HG03520 (cell line): Measurements from ENCODE around the gene ERH.

Experiments
- ATAC-seq: cut with Tn5 transposase; IDR thresholded peaks from one replicate; pipeline ENCODE4 v1.9.1; 2021; ENCODE audit warnings: mild to moderate bottlenecking, moderate library complexity; ENCODE audit not compliant: unreplicated experiment

ERH gene

GRCh38 chr14:69357544-69358200, 40.4 kb downstream of the ERH start:
- no peak for ATAC-seq

DNA sequence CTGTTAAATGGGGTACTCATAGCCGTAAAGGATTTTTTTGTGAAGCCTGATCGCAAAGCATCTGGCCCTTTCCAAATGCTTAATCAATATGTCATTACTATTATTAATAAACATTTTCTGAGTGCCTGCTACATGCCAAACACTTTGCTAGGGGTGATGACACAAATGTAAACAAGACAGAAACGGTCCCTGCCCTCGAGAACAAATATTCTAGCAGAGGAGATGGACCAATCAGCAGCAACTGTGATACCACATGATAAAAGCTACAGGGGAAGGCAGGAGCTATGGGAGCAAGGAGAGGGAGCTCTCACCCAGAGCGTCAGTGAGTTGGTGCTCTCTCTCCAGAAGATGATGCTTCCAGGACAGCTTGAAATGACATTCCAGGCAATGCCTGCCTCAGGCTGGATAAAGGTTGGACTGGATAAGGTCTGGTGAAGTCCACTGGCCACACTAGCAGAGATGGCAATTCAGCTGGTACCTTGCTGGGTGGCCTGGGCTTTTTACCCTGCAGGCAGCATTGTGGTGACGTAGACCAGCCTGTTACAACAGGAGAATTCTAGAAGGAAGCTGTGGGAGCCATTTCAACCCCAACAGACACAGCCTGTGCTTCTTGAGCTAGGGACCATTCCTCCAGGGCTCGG, 41.1 kb downstream of the ERH start:
- no peak for ATAC-seq

- no peak for ATAC-seq
Measured at GRCh38 chr14:69355607-69356281, 42.4 kb downstream of the ERH start.

- ATAC-seq, result no peak
Measured at GRCh38 chr14:69355154-69355597, 42.9 kb downstream of the ERH start.

- ATAC-seq, result peak; percentile 86
Measured at GRCh38 chr14:69354383-69355153, 43.5 kb downstream of the ERH start.

GRCh38 chr14:69353168-69353567, 44.9 kb downstream of the ERH start:
- ATAC-seq, result no peak

DNA sequence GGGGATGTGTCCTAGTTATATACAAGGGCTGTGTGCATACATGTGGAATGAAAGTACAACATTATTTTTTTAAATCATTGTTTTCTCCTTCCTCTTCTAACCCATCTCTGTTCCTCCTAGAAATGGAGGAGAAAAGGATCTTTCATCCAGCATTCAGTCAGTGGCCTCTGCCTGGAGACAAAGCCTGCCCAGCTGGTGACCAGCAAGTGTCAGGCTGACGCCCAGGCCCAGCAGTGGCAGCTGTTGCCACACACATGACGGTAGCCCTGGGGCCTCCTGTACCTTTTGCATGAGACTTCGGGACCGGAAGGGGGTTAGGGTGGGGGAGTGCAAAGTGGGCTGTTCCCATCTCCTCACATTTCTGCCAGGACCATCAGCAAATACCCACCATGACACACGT, 46.2 kb downstream of the ERH start:
- no peak for ATAC-seq

DNA sequence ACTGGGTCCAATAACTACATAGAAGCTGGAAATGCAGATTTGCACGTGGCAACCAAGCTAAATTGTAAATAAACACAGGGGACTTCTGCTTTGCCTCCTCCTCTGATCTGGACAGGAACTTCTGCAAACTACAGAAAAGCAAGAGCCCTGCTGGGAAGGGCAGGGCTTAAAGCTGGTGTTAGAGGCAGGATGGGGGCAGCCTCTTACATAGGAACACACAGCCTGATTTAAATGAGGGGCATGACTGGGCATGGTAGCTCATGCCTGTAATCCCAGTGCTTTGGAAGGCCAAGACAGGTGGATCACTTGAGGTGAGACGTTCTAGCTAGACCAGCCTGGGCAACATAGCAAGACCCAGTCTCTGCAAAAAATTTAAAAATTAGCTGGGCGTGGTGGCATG, 46.7 kb downstream of the ERH start:
- no peak for ATAC-seq

- no peak for ATAC-seq
Measured at GRCh38 chr14:69350892-69351291, 47.2 kb downstream of the ERH start.

DNA sequence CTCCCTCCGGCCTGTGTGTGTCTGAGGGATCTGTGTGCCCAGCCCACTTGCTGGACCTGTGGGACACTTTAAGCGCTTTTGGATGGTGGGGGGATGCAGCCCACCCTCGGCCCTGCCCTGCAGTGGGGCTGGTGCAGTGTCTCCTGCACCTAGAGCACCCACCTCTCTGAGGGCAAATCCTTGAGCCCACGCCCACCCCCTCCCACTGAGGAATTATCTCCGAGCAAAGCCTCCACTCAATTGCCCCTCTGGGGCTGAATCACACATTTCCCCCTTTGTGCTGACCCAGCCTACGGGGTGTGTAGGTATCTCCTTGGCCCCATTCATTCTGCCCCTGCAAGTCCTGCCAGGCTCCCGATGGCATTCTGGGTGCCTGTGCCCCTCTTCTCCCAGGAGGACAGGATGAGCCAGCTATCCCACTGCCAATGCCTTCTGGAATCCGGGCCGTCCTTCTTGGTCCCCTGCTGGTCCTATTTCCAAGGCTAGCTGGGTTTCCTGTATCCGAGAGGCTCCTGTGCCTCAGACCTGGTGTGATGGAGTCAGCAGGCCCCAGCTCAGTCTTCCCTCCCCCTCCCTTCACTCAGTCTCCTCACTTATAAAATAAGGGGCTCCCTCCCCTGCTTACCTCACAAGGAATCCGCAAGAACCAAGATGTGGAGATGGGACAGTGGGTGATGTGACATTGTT, 48.9 kb downstream of the ERH start:
- no peak for ATAC-seq

GRCh38 chr14:69346710-69347109, 51.4 kb downstream of the ERH start:
- no peak for ATAC-seq

GRCh38 chr14:69345402-69345801, 52.7 kb downstream of the ERH start:
- no peak for ATAC-seq

GRCh38 chr14:69344171-69344570, 53.9 kb downstream of the ERH start:
- ATAC-seq, result no peak

DNA sequence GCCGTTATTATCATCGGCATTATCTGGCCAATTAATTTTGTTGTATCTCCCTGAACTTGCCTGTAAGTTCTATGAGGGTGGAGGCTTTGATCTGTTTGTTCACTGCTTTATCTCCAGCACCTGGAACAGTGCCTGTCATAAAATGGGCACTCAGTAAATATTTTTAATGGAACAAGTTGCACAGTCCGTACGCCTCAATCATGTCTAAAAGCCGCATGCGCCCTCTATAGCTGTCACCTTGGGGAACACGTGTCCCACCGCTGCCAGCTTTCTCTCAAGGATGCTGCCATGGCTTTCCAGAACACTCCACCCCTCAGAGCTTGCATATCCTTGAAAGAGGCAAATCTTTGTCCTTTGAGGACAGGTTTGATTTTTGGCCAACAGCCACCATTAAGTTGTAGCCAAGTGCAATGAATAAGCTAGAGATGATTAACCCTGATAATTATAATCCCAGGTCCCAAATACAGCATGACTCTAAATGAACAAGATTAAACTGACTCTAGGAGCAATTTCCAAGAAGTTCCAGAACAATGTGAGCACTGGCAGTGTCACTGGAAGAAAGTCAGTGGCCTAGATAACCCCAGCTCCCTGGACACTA, 55.1 kb downstream of the ERH start:
- no peak for ATAC-seq

GRCh38 chr14:69339426-69339825, 58.7 kb downstream of the ERH start:
- no peak for ATAC-seq

GRCh38 chr14:69337984-69338383, 60.1 kb downstream of the ERH start:
- no peak for ATAC-seq

DNA sequence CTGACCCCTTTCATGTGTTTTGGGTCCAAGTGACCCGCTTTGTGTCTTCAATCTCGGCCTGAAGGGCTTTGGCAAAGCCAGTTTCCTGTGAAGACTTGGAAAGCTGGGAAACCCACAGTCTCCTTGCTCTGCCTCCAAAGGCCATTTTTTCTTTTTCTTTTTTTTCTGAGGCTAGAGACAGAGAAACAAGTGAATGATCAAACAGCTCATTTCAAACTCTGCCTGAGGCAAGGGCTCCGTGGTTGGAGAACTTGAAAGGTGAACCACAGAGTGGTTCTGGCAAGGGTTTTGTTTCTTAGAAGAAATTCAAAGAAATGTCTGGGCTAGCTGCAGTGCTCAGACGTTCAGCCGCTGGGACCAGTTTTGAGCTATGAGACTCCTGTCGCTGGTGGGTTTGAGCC, 62.7 kb downstream of the ERH start:
- no peak for ATAC-seq

DNA sequence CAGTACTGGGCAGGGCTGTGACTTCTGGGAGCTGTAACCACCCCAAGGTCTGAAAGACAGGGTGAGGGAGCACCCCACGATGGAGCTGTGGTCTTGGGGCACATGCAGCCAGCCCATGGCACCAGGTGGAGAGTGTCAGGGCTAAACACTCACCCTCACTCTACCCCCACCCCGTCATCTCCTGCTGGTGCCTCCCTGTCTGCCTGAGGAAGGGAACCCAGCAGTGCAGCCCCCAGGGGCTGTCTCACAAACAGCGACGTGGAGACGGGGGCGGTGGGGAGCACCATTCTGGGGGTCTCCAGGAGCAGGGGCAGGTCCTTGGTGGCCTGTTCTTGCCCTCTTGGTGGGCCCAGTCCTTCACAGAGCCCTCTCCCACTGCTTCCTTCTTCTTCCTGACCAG, 63.5 kb downstream of the ERH start:
- ATAC-seq, result no peak

- no peak for ATAC-seq
Measured at GRCh38 chr14:69333791-69334337, 64.2 kb downstream of the ERH start.

DNA sequence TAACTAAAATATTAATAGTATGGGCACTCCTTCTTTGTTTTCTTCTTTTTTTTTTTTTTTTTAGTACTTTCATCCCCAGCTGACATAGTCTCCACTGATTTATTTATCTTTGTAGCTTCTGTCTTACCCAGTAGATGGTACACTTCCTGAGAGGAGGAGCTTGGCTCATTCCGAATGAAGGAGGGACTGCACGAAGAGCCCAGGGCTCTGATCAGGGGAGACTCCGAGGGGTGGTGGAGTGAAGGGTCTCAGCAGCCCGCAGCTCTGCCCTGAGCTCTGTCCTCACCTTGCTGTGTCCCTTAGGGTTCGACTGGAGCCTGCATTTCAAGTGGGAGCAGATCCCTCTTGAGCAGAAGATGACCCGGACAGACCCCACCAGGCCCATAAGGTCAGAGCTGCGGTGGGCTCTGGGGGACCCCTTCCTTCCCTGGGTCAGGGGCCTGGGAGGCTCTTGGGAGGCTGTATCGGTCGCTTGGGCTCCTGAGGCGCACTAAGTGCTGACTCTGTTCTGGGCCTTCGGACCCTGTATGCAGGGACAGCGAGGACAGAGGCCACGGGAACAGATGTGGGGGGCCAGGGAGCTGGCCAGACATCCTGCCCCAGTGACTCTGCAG, 65.2 kb downstream of the ERH start:
- no peak for ATAC-seq
